ENCODE results near the gene DLG2.
"Not testable (repeated sequence)": the region's sequence is repeated elsewhere in the genome, so short reads cannot be mapped to it uniquely, and the experiment has no call there.

Gene DLG2

GRCh38 chr11:85229723-85230122, 397.4 kb downstream of the DLG2 start:
- H3K36me3 ChIP-seq (ENCODE audit: control insufficient read depth in 2 of 2, insufficient read depth in 2 of 2, low read length in 2 of 2); H3K27me3 ChIP-seq (ENCODE audit: control insufficient read depth in 2 of 2, insufficient read depth in 2 of 2, low read length in 2 of 2); H3K9ac ChIP-seq (ENCODE audit: low read depth in 1 of 2, low read length in 2 of 2); H3K27ac ChIP-seq (ENCODE audit: low read depth in 2 of 2, low read length in 2 of 2); H3K9me3 ChIP-seq (ENCODE audit: control insufficient read depth in 2 of 2, low read length in 2 of 2); H3K4me1 ChIP-seq (ENCODE audit: control insufficient read depth in 2 of 2, insufficient read depth in 2 of 2, low read length in 2 of 2); H3K4me3 ChIP-seq (ENCODE audit: low read length in 2 of 2): not testable (repeated sequence)

- Histone ChIP-seq H3K36me3 (ENCODE audit: control insufficient read depth in 2 of 2, insufficient read depth in 2 of 2, low read length in 2 of 2) (no peaks in the 10 kb centered on the region), H3K9me3 (ENCODE audit: control insufficient read depth in 2 of 2, low read length in 2 of 2) (no peaks in the 10 kb centered on the region), H3K9ac (ENCODE audit: low read depth in 1 of 2, low read length in 2 of 2) (no peak overlapping the region), H3K27me3 (ENCODE audit: control insufficient read depth in 2 of 2, insufficient read depth in 2 of 2, low read length in 2 of 2) (no peaks in the 10 kb centered on the region), H3K4me3 (ENCODE audit: low read length in 2 of 2) (no peak overlapping the region), H3K27ac (ENCODE audit: low read depth in 2 of 2, low read length in 2 of 2) (no peak overlapping the region), H3K4me1 (ENCODE audit: control insufficient read depth in 2 of 2, insufficient read depth in 2 of 2, low read length in 2 of 2) (peaks cover 0 to 6% of the 10 kb centered on the region in 2 donors)
These were observed 430.2 kb downstream of the DLG2 start for GRCh38 chr11:85196968-85197367.

- H3K9ac ChIP-seq (ENCODE audit: low read depth in 1 of 2, low read length in 2 of 2): no peak overlapping the region
- no peaks in the 10 kb centered on the region for H3K36me3 ChIP-seq (ENCODE audit: control insufficient read depth in 2 of 2, insufficient read depth in 2 of 2, low read length in 2 of 2)
- H3K27ac ChIP-seq (ENCODE audit: low read depth in 2 of 2, low read length in 2 of 2): no peak overlapping the region
These were observed 431.2 kb downstream of the DLG2 start for GRCh38 chr11:85195934-85196333.

GRCh38 chr11:85187992-85188391, 439.2 kb downstream of the DLG2 start:
- no peaks in the 10 kb centered on the region for H3K9me3 ChIP-seq (ENCODE audit: control insufficient read depth in 2 of 2, low read length in 2 of 2)
- H3K4me3 ChIP-seq (ENCODE audit: low read length in 2 of 2): no peak overlapping the region

More at GRCh38 chr11:85195934-85196333, 431.2 kb downstream of the DLG2 start:
- Histone ChIP-seq H3K27me3 (ENCODE audit: control insufficient read depth in 2 of 2, insufficient read depth in 2 of 2, low read length in 2 of 2) (no peaks in the 10 kb centered on the region), H3K9me3 (ENCODE audit: control insufficient read depth in 2 of 2, low read length in 2 of 2) (no peaks in the 10 kb centered on the region), H3K4me1 (ENCODE audit: control insufficient read depth in 2 of 2, insufficient read depth in 2 of 2, low read length in 2 of 2) (peaks cover 0 to 6% of the 10 kb centered on the region in 2 donors), H3K4me3 (ENCODE audit: low read length in 2 of 2) (no peak overlapping the region)

GRCh38 chr11:85184721-85185120, 442.4 kb downstream of the DLG2 start:
- Histone ChIP-seq H3K9ac (ENCODE audit: low read depth in 1 of 2, low read length in 2 of 2) (no peak overlapping the region), H3K9me3 (ENCODE audit: control insufficient read depth in 2 of 2, low read length in 2 of 2) (no peaks in the 10 kb centered on the region), H3K27me3 (ENCODE audit: control insufficient read depth in 2 of 2, insufficient read depth in 2 of 2, low read length in 2 of 2) (no peaks in the 10 kb centered on the region), H3K4me1 (ENCODE audit: control insufficient read depth in 2 of 2, insufficient read depth in 2 of 2, low read length in 2 of 2) (no peaks in the 10 kb centered on the region), H3K27ac (ENCODE audit: low read depth in 2 of 2, low read length in 2 of 2) (no peak overlapping the region), H3K36me3 (ENCODE audit: control insufficient read depth in 2 of 2, insufficient read depth in 2 of 2, low read length in 2 of 2) (no peaks in the 10 kb centered on the region), H3K4me3 (ENCODE audit: low read length in 2 of 2) (no peak overlapping the region)

More at GRCh38 chr11:85187992-85188391, 439.2 kb downstream of the DLG2 start:
- H3K36me3 ChIP-seq (ENCODE audit: control insufficient read depth in 2 of 2, insufficient read depth in 2 of 2, low read length in 2 of 2): no peaks in the 10 kb centered on the region
- H3K9ac ChIP-seq (ENCODE audit: low read depth in 1 of 2, low read length in 2 of 2): no peak overlapping the region
- no peak overlapping the region for H3K27ac ChIP-seq (ENCODE audit: low read depth in 2 of 2, low read length in 2 of 2)
- no peaks in the 10 kb centered on the region for H3K27me3 ChIP-seq (ENCODE audit: control insufficient read depth in 2 of 2, insufficient read depth in 2 of 2, low read length in 2 of 2)
- no peaks in the 10 kb centered on the region for H3K4me1 ChIP-seq (ENCODE audit: control insufficient read depth in 2 of 2, insufficient read depth in 2 of 2, low read length in 2 of 2)

- Histone ChIP-seq H3K36me3 (ENCODE audit: control insufficient read depth in 2 of 2, insufficient read depth in 2 of 2, low read length in 2 of 2) (no peaks in the 10 kb centered on the region), H3K27me3 (ENCODE audit: control insufficient read depth in 2 of 2, insufficient read depth in 2 of 2, low read length in 2 of 2) (no peaks in the 10 kb centered on the region), H3K4me3 (ENCODE audit: low read length in 2 of 2) (no peak overlapping the region), H3K9ac (ENCODE audit: low read depth in 1 of 2, low read length in 2 of 2) (no peak overlapping the region), H3K9me3 (ENCODE audit: control insufficient read depth in 2 of 2, low read length in 2 of 2) (no peaks in the 10 kb centered on the region), H3K27ac (ENCODE audit: low read depth in 2 of 2, low read length in 2 of 2) (no peak overlapping the region), H3K4me1 (ENCODE audit: control insufficient read depth in 2 of 2, insufficient read depth in 2 of 2, low read length in 2 of 2) (no peaks in the 10 kb centered on the region)
These were observed 444.4 kb downstream of the DLG2 start for GRCh38 chr11:85182441-85183387.

- no peaks in the 10 kb centered on the region for H3K36me3 ChIP-seq (ENCODE audit: control insufficient read depth in 2 of 2, insufficient read depth in 2 of 2, low read length in 2 of 2)
- no peak overlapping the region for H3K27ac ChIP-seq (ENCODE audit: low read depth in 2 of 2, low read length in 2 of 2)
- H3K4me3 ChIP-seq (ENCODE audit: low read length in 2 of 2): no peak overlapping the region
- no peaks in the 10 kb centered on the region for H3K27me3 ChIP-seq (ENCODE audit: control insufficient read depth in 2 of 2, insufficient read depth in 2 of 2, low read length in 2 of 2)
- H3K9ac ChIP-seq (ENCODE audit: low read depth in 1 of 2, low read length in 2 of 2): no peak overlapping the region
- no peaks in the 10 kb centered on the region for H3K9me3 ChIP-seq (ENCODE audit: control insufficient read depth in 2 of 2, low read length in 2 of 2)
- no peaks in the 10 kb centered on the region for H3K4me1 ChIP-seq (ENCODE audit: control insufficient read depth in 2 of 2, insufficient read depth in 2 of 2, low read length in 2 of 2)
These were observed 446.6 kb downstream of the DLG2 start for GRCh38 chr11:85180528-85180927.

- H3K36me3 ChIP-seq (ENCODE audit: control insufficient read depth in 2 of 2, insufficient read depth in 2 of 2, low read length in 2 of 2): no peaks in the 10 kb centered on the region
- H3K4me3 ChIP-seq (ENCODE audit: low read length in 2 of 2): no peak overlapping the region
- H3K27me3 ChIP-seq (ENCODE audit: control insufficient read depth in 2 of 2, insufficient read depth in 2 of 2, low read length in 2 of 2): no peaks in the 10 kb centered on the region
- H3K9ac ChIP-seq (ENCODE audit: low read depth in 1 of 2, low read length in 2 of 2): no peak overlapping the region
- H3K4me1 ChIP-seq (ENCODE audit: control insufficient read depth in 2 of 2, insufficient read depth in 2 of 2, low read length in 2 of 2): no peaks in the 10 kb centered on the region
- H3K27ac ChIP-seq (ENCODE audit: low read depth in 2 of 2, low read length in 2 of 2): no peak overlapping the region
- no peaks in the 10 kb centered on the region for H3K9me3 ChIP-seq (ENCODE audit: control insufficient read depth in 2 of 2, low read length in 2 of 2)
These were observed 455.4 kb downstream of the DLG2 start for GRCh38 chr11:85171648-85172257.

- no peak overlapping the region for H3K9ac ChIP-seq (ENCODE audit: low read depth in 1 of 2, low read length in 2 of 2)
- H3K4me3 ChIP-seq (ENCODE audit: low read length in 2 of 2): no peak overlapping the region
- no peaks in the 10 kb centered on the region for H3K4me1 ChIP-seq (ENCODE audit: control insufficient read depth in 2 of 2, insufficient read depth in 2 of 2, low read length in 2 of 2)
- no peaks in the 10 kb centered on the region for H3K36me3 ChIP-seq (ENCODE audit: control insufficient read depth in 2 of 2, insufficient read depth in 2 of 2, low read length in 2 of 2)
- no peak overlapping the region for H3K27ac ChIP-seq (ENCODE audit: low read depth in 2 of 2, low read length in 2 of 2)
- no peaks in the 10 kb centered on the region for H3K9me3 ChIP-seq (ENCODE audit: control insufficient read depth in 2 of 2, low read length in 2 of 2)
- H3K27me3 ChIP-seq (ENCODE audit: control insufficient read depth in 2 of 2, insufficient read depth in 2 of 2, low read length in 2 of 2): no peaks in the 10 kb centered on the region
These were observed 457.0 kb downstream of the DLG2 start for GRCh38 chr11:85170184-85170583.

- Histone ChIP-seq H3K4me1 (ENCODE audit: control insufficient read depth in 2 of 2, insufficient read depth in 2 of 2, low read length in 2 of 2) (no peaks in the 10 kb centered on the region), H3K9me3 (ENCODE audit: control insufficient read depth in 2 of 2, low read length in 2 of 2) (no peaks in the 10 kb centered on the region), H3K27me3 (ENCODE audit: control insufficient read depth in 2 of 2, insufficient read depth in 2 of 2, low read length in 2 of 2) (no peaks in the 10 kb centered on the region), H3K36me3 (ENCODE audit: control insufficient read depth in 2 of 2, insufficient read depth in 2 of 2, low read length in 2 of 2) (no peaks in the 10 kb centered on the region), H3K9ac (ENCODE audit: low read depth in 1 of 2, low read length in 2 of 2) (no peak overlapping the region), H3K4me3 (ENCODE audit: low read length in 2 of 2) (no peak overlapping the region), H3K27ac (ENCODE audit: low read depth in 2 of 2, low read length in 2 of 2) (no peak overlapping the region)
These were observed 459.7 kb downstream of the DLG2 start for GRCh38 chr11:85167471-85167870.

Measured in mucosa of rectum (tissue), 2 donors.